SHP77 (cell line): ENCODE data around the gene NFIB.

Experiments
- DNase-seq, 2 experiments: peaks; one replicate each; lab custom pipeline; 2025; lab: John Stamatoyannopoulos, UW

NFIB gene

GRCh38 chr9:14318934-14319580 lies 5.1 kb upstream of the NFIB start:
- DNase-seq, result no peak

GRCh38 chr9:14318361-14318760 lies 4.4 kb upstream of the NFIB start:
- no peak for DNase-seq

- no peak for DNase-seq
Observed at GRCh38 chr9:14317667-14318320, 3.9 kb upstream of the NFIB start.

GRCh38 chr9:14316602-14317300 lies 2.8 kb upstream of the NFIB start:
- DNase-seq, result no peak

- DNase-seq, result peak in 1 of 2 experiments; percentile 29
Observed at GRCh38 chr9:14315875-14316601, 2.1 kb upstream of the NFIB start.

- peak in 1 of 2 experiments; percentile 63 for DNase-seq
Observed at GRCh38 chr9:14314929-14315874, 1.3 kb upstream of the NFIB start.

- peak in 1 of 2 experiments; percentile 49 for DNase-seq
Observed at GRCh38 chr9:14314424-14314928, 535 bp upstream of the NFIB start.

- no peak for DNase-seq
Observed at GRCh38 chr9:14313378-14313940, 482 bp downstream of the NFIB start.

- DNase-seq, result no peak
Observed at GRCh38 chr9:14312719-14313377, 1.1 kb downstream of the NFIB start.

GRCh38 chr9:14311956-14312685 lies 1.8 kb downstream of the NFIB start:
- DNase-seq, result no peak

GRCh38 chr9:14311171-14311949 lies 2.6 kb downstream of the NFIB start:
- no peak for DNase-seq

- DNase-seq, result no peak
Observed at GRCh38 chr9:14310311-14310710, 3.6 kb downstream of the NFIB start.

GRCh38 chr9:14309403-14309802 lies 4.5 kb downstream of the NFIB start:
- DNase-seq, result no peak

- DNase-seq, result no peak
Observed at GRCh38 chr9:14308853-14309145, 5.1 kb downstream of the NFIB start.

GRCh38 chr9:14307989-14308852 lies 5.7 kb downstream of the NFIB start:
- no peak for DNase-seq

GRCh38 chr9:14306672-14307660 lies 7.0 kb downstream of the NFIB start:
- DNase-seq, result no peak

- no peak for DNase-seq
Observed at GRCh38 chr9:14306188-14306587, 7.8 kb downstream of the NFIB start.
